GM12878 (cell line): Measurements from ENCODE around the gene DDC. TPM values are rescaled to one million over a fixed set of nuclear protein-coding genes. Genes with fewer than 3 reads are reported as not detected.

Source experiments
- HDGF ChIP-seq: fragments of 450-650 bp; IDR thresholded peaks from 2 replicates; pipeline ENCODE4 v1.6.1; 2016; ENCODE audit warnings: antibody characterized with exemption
- IRF4 ChIP-seq: IDR thresholded peaks from 2 replicates; pipeline ENCODE4 v1.6.1; 2011; ENCODE audit warnings: low read depth, low read length
- KAT2A ChIP-seq: conservative IDR thresholded peaks from 2 replicates; pipeline ENCODE4 v1.6.1; 2011; ENCODE audit warnings: low read depth, low read length; ENCODE audit not compliant: control insufficient read depth
- POLR2AphosphoS5 ChIP-seq: IDR thresholded peaks from 2 replicates; pipeline ENCODE4 v1.6.1; 2011; ENCODE audit warnings: mild to moderate bottlenecking, low read length, inconsistent platforms
- SREBF2 ChIP-seq: IDR thresholded peaks from 2 replicates; pipeline ENCODE4 v1.6.1; 2012; ENCODE audit warnings: mild to moderate bottlenecking, low read length
- YBX1 ChIP-seq: fragments of 450-650 bp; IDR thresholded peaks from 2 replicates; pipeline ENCODE4 v1.6.1; 2016; ENCODE audit warnings: antibody characterized with exemption
- polyA plus RNA-seq, 11 experiments: library from polyadenylated mRNA; depleted of rRNA in 4 of 11; unstranded in 6 of 11; stranded (reverse) in 5 of 11; fragments of >200 nt; fragmentation: Nextera tagmentation in 4 of 11; fragmentation: Illumina TruSeq in 1 of 11; extraction: Ambion mirVana in 4 of 11; extraction: Trizol in 1 of 11; gene quantifications; 1 replicate in 1 of 11; 2 replicates in 10 of 11; pipeline versions ENCODE4 v1.2.1 to v1.2.3, GENCODE V29; 2011 to 2016; ENCODE audit warnings: inconsistent platforms in 2 of 11, missing spikeins in 2 of 11, low read depth in 1 of 11
- total RNA-seq, 4 experiments: library from RNA; depleted of rRNA in 3 of 4; stranded (reverse); fragments of >200 nt in 3 of 4; fragmentation: Illumina TruSeq in 1 of 4; extraction: Trizol in 1 of 4; gene quantifications; 2 replicates each; pipeline versions ENCODE4 v1.2.1 to v1.2.3, GENCODE V29; 2013 to 2021
- TF ChIP-seq, protein P1 (sequence below): IDR thresholded peaks from 2 replicates; pipeline ENCODE4 v1.6.1; 2011; ENCODE audit warnings: borderline replicate concordance, low read depth, mild to moderate bottlenecking, moderate library complexity, mixed read lengths, low read length; ENCODE audit not compliant: insufficient read depth; ENCODE audit errors: extremely low read length
- TF ChIP-seq, protein P2 (sequence below): fragments of 150-350 bp; IDR thresholded peaks from 2 replicates; pipeline ENCODE4 v1.6.1; 2014; ENCODE audit warnings: mild to moderate bottlenecking, low read depth, low read length
- TF ChIP-seq, protein P3 (sequence below): fragments of 450-650 bp; IDR thresholded peaks from 2 replicates; pipeline ENCODE4 v1.6.1; 2017; ENCODE audit warnings: mild to moderate bottlenecking

DDC gene
- total and polyA plus RNA-seq, 10 of the 15 experiments (the other 5 are each of a cell fraction or from before 2014, with no cell fraction given) = not detected

DNA sequence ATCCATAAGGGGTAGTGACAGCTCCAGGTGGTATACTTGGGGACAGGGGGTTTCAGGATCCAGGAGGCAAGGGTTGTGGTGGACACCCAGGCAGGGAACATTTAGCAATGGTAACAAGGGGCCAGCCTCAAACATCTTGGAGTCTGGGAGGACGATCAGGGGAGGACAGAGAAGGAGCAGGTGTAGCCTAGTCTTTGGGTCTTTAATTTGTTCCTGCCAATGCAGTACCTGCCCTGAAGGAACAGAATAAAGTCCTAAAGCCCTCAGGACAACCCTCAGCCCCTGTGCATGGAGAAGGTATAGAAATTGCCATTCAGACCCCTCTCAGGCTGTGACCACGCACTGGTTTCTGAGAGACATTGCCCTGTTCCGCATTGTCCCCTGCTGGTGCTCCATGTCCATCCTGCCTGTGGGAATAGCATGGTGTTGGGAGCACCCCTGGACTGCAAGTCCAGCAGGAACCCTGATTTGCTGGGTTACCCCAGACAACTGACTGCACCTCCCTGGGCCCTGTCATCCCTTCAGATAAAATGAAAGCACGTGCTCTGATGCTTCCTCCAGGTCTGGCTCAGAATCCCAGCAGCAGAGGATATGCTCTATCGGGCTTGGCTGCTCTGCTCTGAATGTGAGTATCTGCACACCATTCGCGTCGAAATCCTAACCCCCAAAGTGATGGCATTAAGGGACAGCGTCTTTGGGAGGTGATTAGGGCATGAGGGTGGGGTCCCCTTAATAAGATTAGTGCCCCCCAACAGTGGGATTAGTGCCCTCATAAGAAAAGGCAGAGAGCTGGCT lies 24.2 kb downstream of the DDC start (continued):
- TF ChIP-seq, protein P1, sequence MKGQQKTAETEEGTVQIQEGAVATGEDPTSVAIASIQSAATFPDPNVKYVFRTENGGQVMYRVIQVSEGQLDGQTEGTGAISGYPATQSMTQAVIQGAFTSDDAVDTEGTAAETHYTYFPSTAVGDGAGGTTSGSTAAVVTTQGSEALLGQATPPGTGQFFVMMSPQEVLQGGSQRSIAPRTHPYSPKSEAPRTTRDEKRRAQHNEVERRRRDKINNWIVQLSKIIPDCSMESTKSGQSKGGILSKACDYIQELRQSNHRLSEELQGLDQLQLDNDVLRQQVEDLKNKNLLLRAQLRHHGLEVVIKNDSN = no peak
- TF ChIP-seq SREBF2 (no peak), HDGF (no peak), KAT2A (no peak), POLR2AphosphoS5 (no peak), IRF4 (no peak), YBX1 (no peak)
- TF ChIP-seq, protein P2, sequence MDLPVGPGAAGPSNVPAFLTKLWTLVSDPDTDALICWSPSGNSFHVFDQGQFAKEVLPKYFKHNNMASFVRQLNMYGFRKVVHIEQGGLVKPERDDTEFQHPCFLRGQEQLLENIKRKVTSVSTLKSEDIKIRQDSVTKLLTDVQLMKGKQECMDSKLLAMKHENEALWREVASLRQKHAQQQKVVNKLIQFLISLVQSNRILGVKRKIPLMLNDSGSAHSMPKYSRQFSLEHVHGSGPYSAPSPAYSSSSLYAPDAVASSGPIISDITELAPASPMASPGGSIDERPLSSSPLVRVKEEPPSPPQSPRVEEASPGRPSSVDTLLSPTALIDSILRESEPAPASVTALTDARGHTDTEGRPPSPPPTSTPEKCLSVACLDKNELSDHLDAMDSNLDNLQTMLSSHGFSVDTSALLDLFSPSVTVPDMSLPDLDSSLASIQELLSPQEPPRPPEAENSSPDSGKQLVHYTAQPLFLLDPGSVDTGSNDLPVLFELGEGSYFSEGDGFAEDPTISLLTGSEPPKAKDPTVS = no peak
- TF ChIP-seq, protein P3, sequence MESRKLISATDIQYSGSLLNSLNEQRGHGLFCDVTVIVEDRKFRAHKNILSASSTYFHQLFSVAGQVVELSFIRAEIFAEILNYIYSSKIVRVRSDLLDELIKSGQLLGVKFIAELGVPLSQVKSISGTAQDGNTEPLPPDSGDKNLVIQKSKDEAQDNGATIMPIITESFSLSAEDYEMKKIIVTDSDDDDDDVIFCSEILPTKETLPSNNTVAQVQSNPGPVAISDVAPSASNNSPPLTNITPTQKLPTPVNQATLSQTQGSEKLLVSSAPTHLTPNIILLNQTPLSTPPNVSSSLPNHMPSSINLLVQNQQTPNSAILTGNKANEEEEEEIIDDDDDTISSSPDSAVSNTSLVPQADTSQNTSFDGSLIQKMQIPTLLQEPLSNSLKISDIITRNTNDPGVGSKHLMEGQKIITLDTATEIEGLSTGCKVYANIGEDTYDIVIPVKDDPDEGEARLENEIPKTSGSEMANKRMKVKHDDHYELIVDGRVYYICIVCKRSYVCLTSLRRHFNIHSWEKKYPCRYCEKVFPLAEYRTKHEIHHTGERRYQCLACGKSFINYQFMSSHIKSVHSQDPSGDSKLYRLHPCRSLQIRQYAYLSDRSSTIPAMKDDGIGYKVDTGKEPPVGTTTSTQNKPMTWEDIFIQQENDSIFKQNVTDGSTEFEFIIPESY = no peak
